Hematopoietic multipotent progenitor cell treated with erythropoietin and hydrocortisone succinate and interleukin-3 and kit ligand, for 8 days (in vitro differentiated cells): Measurements from ENCODE around the gene BRCA1.
"Not testable (repeated sequence)": the region's sequence is repeated elsewhere in the genome, so short reads cannot be mapped to it uniquely, and the experiment has no call there.

Experiments used
- DNase-seq: peaks from one replicate; pipeline ENCODE4 v3.0.0-alpha.2; 2015

Gene BRCA1

DNA sequence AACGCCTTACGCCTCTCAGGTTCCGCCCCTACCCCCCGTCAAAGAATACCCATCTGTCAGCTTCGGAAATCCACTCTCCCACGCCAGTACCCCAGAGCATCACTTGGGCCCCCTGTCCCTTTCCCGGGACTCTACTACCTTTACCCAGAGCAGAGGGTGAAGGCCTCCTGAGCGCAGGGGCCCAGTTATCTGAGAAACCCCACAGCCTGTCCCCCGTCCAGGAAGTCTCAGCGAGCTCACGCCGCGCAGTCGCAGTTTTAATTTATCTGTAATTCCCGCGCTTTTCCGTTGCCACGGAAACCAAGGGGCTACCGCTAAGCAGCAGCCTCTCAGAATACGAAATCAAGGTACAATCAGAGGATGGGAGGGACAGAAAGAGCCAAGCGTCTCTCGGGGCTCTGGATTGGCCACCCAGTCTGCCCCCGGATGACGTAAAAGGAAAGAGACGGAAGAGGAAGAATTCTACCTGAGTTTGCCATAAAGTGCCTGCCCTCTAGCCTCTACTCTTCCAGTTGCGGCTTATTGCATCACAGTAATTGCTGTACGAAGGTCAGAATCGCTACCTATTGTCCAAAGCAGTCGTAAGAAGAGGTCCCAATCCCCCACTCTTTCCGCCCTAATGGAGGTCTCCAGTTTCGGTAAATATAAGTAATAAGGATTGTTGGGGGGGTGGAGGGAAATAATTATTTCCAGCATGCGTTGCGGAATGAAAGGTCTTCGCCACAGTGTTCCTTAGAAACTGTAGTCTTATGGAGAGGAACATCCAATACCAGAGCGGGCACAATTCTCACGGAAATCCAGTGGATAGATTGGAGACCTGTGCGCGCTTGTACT lies at the start of gene BRCA1:
Gene BRCA1 (minus strand): TSS at position 232 of the 834 bp plus-strand sequence. CDS start 1,268 bp downstream, outside the sequence.
- peak; percentile 100 for DNase-seq

GRCh38 chr17:43171586-43172487 lies 46.7 kb upstream of the BRCA1 start:
- peak; percentile 80 for DNase-seq

DNA sequence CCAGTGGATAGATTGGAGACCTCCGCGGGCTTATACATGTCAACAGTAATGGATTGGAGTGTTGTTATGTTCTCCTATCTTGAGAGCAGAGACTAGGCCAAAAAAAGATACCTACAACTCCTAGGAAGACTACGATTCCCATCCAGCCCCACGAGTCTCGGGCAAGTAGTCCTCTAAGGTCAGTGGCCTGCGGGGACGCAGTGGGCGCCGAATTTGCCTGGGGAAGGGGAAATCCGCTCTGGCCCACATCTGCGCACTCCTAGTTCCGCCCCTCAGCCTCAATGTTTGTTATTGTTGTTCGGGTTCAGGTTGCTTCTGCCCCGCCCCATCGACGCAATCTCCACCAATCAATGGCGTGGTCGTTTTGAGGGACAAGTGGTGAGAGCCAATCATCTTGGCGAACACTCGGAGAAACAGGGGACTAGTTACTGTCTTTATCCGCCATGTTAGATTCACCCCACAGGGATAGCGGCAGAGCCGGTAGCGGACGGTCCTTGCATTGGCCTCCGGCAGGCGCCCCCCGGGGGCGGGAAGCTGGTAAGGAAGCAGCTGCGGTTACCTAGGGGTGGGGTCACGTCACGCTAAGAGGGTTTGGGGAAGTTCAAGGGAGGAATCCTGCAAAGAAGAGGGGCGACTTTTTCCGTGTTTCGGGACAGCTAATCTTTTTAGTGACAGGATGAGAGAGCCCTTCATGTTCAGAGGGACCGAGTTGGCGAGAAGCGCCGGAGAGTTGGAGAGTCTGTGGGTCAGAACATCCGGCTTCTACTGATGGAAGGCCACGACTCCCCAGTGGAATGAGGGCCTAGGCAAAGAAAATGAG lies 45.8 kb upstream of the BRCA1 start, which contains the start of gene NBR1:
Gene NBR1 (plus strand): TSS at position 449 of the 820 bp plus-strand sequence. CDS start 4,586 bp downstream, outside the sequence.
- peak; percentile 100 for DNase-seq

DNA sequence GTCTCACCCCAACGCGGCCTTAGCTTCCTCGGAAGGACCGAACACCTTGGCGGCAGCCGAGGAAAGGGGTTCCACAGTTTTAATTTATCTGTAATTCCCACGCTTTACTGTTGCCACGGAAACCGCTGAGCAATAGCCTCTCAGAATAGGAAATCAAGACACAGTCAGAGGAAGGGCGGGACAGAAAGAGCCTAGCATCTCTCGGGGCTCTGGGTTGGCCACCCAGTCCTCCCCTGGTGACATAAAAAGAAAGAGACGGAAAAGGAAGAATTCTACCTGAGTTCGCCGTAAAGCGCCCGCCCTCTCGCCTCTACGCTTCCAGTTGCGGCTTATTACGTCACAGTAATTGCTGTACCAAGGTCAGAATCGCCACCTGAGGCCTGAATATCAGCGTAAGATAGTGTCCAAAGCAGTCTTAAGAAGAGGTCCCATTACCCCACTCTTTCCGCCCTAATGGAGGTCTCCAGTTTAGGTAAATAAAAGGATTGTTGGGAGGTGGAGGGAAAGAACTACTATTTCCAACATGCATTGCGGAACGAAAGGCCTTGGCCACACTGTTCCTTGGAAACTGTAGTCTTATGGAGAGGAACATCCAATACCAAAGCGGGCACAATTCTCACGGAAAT lies 45.1 kb upstream of the BRCA1 start:
- DNase-seq = peak; percentile 98

GRCh38 chr17:43169561-43170139 lies 44.5 kb upstream of the BRCA1 start:
- peak; percentile 52 for DNase-seq

GRCh38 chr17:43165971-43166370 lies 40.8 kb upstream of the BRCA1 start:
- not testable (repeated sequence) for DNase-seq

- not testable (repeated sequence) for DNase-seq
These were observed 34.8 kb upstream of the BRCA1 start for GRCh38 chr17:43159957-43160356.

GRCh38 chr17:43159232-43159631 lies 34.1 kb upstream of the BRCA1 start:
- DNase-seq = not testable (repeated sequence)

GRCh38 chr17:43155666-43156065 lies 30.5 kb upstream of the BRCA1 start:
- DNase-seq = no peak

DNA sequence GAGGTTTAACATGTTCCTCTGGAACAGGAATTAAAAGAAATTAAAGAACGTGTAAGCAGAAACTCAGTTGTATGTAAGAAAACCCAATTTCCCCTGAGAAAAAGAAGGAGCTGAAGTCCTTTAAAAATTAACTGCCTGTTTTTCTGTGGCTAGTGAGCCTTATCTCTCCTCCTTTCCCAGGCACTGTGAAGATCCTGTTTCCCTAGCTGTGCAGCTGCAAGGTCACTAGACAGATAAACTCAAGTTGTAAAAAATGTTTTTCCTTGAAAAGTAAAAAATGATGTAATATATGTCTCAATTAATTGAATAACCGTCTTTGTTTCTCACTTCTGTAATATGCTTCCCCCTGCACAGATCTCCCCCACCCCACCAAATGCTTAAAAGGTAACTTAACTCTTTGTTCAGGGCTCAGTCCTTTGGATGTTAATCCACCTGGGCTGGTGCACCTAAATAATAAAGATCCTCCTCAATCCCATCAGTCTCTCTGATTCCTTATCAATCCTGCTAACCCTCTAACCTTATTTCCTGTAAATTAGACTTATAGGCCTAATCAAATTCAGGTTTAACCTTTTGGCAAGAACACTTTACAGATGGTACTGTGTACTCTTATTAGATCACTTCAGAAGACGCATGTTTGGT lies 28.2 kb upstream of the BRCA1 start:
- peak; percentile 55 for DNase-seq

- no peak for DNase-seq
These were observed 26.8 kb upstream of the BRCA1 start for GRCh38 chr17:43151880-43152456.

- DNase-seq = no peak
These were observed 21.5 kb upstream of the BRCA1 start for GRCh38 chr17:43146649-43147048.

- DNase-seq = no peak
These were observed 18.0 kb upstream of the BRCA1 start for GRCh38 chr17:43143201-43143600.

- DNase-seq = no peak
These were observed 17.0 kb upstream of the BRCA1 start for GRCh38 chr17:43142153-43142552.

- DNase-seq = no peak
These were observed 15.5 kb upstream of the BRCA1 start for GRCh38 chr17:43140396-43141332.

DNA sequence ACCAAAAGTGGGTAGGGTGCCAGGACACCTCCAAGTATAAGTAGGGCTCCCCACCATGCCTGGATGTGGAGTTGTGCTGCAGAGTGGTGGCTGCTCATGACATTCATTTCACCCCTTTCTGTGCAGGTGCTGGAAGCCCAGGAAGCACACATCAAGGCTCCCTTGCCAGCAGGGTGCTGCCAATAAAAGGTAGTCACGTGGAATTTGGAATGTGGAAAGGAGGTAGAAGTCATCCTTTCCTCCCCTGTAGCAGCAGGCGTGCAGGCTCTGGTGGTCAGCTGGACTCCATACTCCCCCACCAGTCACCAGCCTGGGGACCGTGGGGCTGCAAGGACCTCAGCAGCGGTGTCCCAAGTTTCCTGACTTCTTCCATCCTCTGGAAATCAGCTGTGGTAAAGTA lies 13.4 kb upstream of the BRCA1 start:
- DNase-seq = not testable (repeated sequence)

- not testable (repeated sequence) for DNase-seq
These were observed 11.4 kb upstream of the BRCA1 start for GRCh38 chr17:43136574-43136973.

DNA sequence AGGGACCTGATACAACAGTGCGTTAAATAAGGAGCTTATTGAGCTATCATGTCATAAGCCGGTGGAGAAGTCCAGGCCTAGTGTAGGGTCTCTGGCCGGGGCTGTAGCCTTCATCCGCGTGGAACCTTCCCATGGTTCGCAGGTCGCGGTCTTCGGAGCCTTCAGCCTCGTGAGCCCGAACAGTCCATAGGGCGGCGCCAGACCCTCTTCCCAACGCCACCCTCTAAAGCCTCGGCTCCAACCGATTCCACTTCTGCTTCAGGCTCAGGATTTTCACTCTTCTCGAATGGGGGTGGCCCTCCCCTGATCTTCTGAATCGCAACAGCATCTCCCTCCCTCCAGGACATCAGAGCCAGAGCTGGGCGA lies 10.3 kb upstream of the BRCA1 start:
- DNase-seq = no peak

- DNase-seq = no peak
These were observed 9.8 kb upstream of the BRCA1 start for GRCh38 chr17:43134774-43135453.
